IPS-15b (cell line): Measurements from ENCODE around the gene CPEB4.

Source experiments
- H3K27me3 ChIP-seq: one replicate; pipeline ENCODE4 v1.6.1; 2013; ENCODE audit warnings: low read length; ENCODE audit not compliant: control insufficient read depth, insufficient read depth
- H3K36me3 ChIP-seq: one replicate; pipeline ENCODE4 v1.6.1; 2013; ENCODE audit warnings: low read length; ENCODE audit not compliant: control insufficient read depth, insufficient read depth
- H3K4me1 ChIP-seq: one replicate; pipeline ENCODE4 v1.6.1; 2013; ENCODE audit warnings: mild to moderate bottlenecking, low read length; ENCODE audit not compliant: control insufficient read depth, insufficient read depth
- H3K4me3 ChIP-seq: one replicate; pipeline ENCODE4 v1.5.1; 2013; ENCODE audit warnings: low read depth, low read length
- H3K9ac ChIP-seq: one replicate; pipeline ENCODE4 v1.6.1; 2013; ENCODE audit warnings: low read depth, mild to moderate bottlenecking, low read length
- H3K9me3 ChIP-seq: one replicate; pipeline ENCODE4 v1.6.1; 2013; ENCODE audit warnings: mild to moderate bottlenecking, low read length; ENCODE audit not compliant: control insufficient read depth, insufficient read depth

The CPEB4 gene

GRCh38 chr5:173964506-173964905 lies 76.4 kb downstream of the CPEB4 start:
- H3K4me3 ChIP-seq = peak overlapping the region; percentile 44
- no peaks in the 10 kb centered on the region for H3K27me3 ChIP-seq

GRCh38 chr5:173967241-173967640 lies 79.1 kb downstream of the CPEB4 start:
- no peaks in the 10 kb centered on the region for H3K27me3 ChIP-seq
- no peaks in the 10 kb centered on the region for H3K36me3 ChIP-seq
- H3K4me1 ChIP-seq = peaks cover 39% of the 10 kb centered on the region
- no peaks in the 10 kb centered on the region for H3K9me3 ChIP-seq
- H3K4me3 ChIP-seq = no peak overlapping the region
- H3K9ac ChIP-seq = no peak overlapping the region

More at GRCh38 chr5:173964506-173964905, 76.4 kb downstream of the CPEB4 start:
- Histone ChIP-seq H3K4me1 (peaks cover 31% of the 10 kb centered on the region), H3K9ac (no peak overlapping the region), H3K9me3 (no peaks in the 10 kb centered on the region), H3K36me3 (no peaks in the 10 kb centered on the region)

- Histone ChIP-seq H3K27me3 (no peaks in the 10 kb centered on the region), H3K36me3 (no peaks in the 10 kb centered on the region), H3K4me1 (peaks cover 31% of the 10 kb centered on the region), H3K9me3 (no peaks in the 10 kb centered on the region), H3K4me3 (no peak overlapping the region), H3K9ac (no peak overlapping the region)
These were observed 80.1 kb downstream of the CPEB4 start for GRCh38 chr5:173968154-173968797.

- Histone ChIP-seq H3K4me1 (peaks cover 28% of the 10 kb centered on the region), H3K9me3 (no peaks in the 10 kb centered on the region), H3K4me3 (no peak overlapping the region), H3K9ac (no peak overlapping the region), H3K36me3 (no peaks in the 10 kb centered on the region), H3K27me3 (no peaks in the 10 kb centered on the region)
These were observed 81.3 kb downstream of the CPEB4 start for GRCh38 chr5:173969167-173970049.

GRCh38 chr5:173970878-173971650 lies 82.9 kb downstream of the CPEB4 start:
- H3K9me3 ChIP-seq = no peaks in the 10 kb centered on the region
- no peak overlapping the region for H3K9ac ChIP-seq
- H3K4me3 ChIP-seq = no peak overlapping the region
- H3K36me3 ChIP-seq = no peaks in the 10 kb centered on the region
- no peaks in the 10 kb centered on the region for H3K27me3 ChIP-seq
- peaks cover 28% of the 10 kb centered on the region for H3K4me1 ChIP-seq

- Histone ChIP-seq H3K9ac (no peak overlapping the region), H3K27me3 (no peaks in the 10 kb centered on the region), H3K36me3 (no peaks in the 10 kb centered on the region), H3K4me3 (no peak overlapping the region), H3K4me1 (peaks cover 28% of the 10 kb centered on the region), H3K9me3 (no peaks in the 10 kb centered on the region)
These were observed 83.7 kb downstream of the CPEB4 start for GRCh38 chr5:173971681-173972345.

- Histone ChIP-seq H3K4me3 (peak overlapping the region; percentile 70), H3K36me3 (no peaks in the 10 kb centered on the region), H3K27me3 (no peaks in the 10 kb centered on the region), H3K9me3 (no peaks in the 10 kb centered on the region), H3K4me1 (peaks cover 24% of the 10 kb centered on the region), H3K9ac (peak overlapping the region; percentile 57)
These were observed 84.4 kb downstream of the CPEB4 start for GRCh38 chr5:173972607-173972924.

- no peaks in the 10 kb centered on the region for H3K9me3 ChIP-seq
- H3K36me3 ChIP-seq = no peaks in the 10 kb centered on the region
- peak overlapping the region; percentile 61 for H3K9ac ChIP-seq
- H3K4me1 ChIP-seq = peaks cover 19% of the 10 kb centered on the region
- no peaks in the 10 kb centered on the region for H3K27me3 ChIP-seq
- peak overlapping the region; percentile 70 for H3K4me3 ChIP-seq
These were observed 84.9 kb downstream of the CPEB4 start for GRCh38 chr5:173972925-173973615.

GRCh38 chr5:173973616-173973969 lies 85.4 kb downstream of the CPEB4 start:
- Histone ChIP-seq H3K36me3 (no peaks in the 10 kb centered on the region), H3K4me1 (peaks cover 17% of the 10 kb centered on the region), H3K27me3 (no peaks in the 10 kb centered on the region), H3K9ac (peak overlapping the region; percentile 61), H3K9me3 (no peaks in the 10 kb centered on the region), H3K4me3 (peak overlapping the region; percentile 70)

- no peak overlapping the region for H3K4me3 ChIP-seq
- peaks cover 8% of the 10 kb centered on the region for H3K4me1 ChIP-seq
- H3K36me3 ChIP-seq = no peaks in the 10 kb centered on the region
- H3K9ac ChIP-seq = no peak overlapping the region
- no peaks in the 10 kb centered on the region for H3K9me3 ChIP-seq
- H3K27me3 ChIP-seq = no peaks in the 10 kb centered on the region
These were observed 86.6 kb downstream of the CPEB4 start for GRCh38 chr5:173974688-173975239.
